GM18868 (cell line): ENCODE results near the gene NISCH.
A peak's percentile ranks its signal among the peaks of the same experiment; 100 is the strongest.

Source experiments
- ATAC-seq: cut with Tn5 transposase; IDR thresholded peaks from one replicate; pipeline ENCODE4 v1.9.1; 2021; ENCODE audit warnings: mild to moderate bottlenecking, moderate library complexity; ENCODE audit not compliant: unreplicated experiment

Gene NISCH

GRCh38 chr3:52435246-52436101 is 19.9 kb upstream of the NISCH start:
- ATAC-seq, result no peak

- no peak for ATAC-seq
These were observed 18.8 kb upstream of the NISCH start for GRCh38 chr3:52436500-52437149.

GRCh38 chr3:52437326-52438103 is 17.9 kb upstream of the NISCH start:
- no peak for ATAC-seq

- ATAC-seq, result no peak
These were observed 17.4 kb upstream of the NISCH start for GRCh38 chr3:52438104-52438376.

GRCh38 chr3:52438579-52439425 is 16.6 kb upstream of the NISCH start:
- ATAC-seq, result no peak

- no peak for ATAC-seq
These were observed 15.8 kb upstream of the NISCH start for GRCh38 chr3:52439426-52440248.

- no peak for ATAC-seq
These were observed 15.2 kb upstream of the NISCH start for GRCh38 chr3:52440249-52440551.

GRCh38 chr3:52440671-52441070 is 14.7 kb upstream of the NISCH start:
- ATAC-seq, result no peak

- no peak for ATAC-seq
These were observed 14.2 kb upstream of the NISCH start for GRCh38 chr3:52441091-52441771.

- ATAC-seq, result no peak
These were observed 13.6 kb upstream of the NISCH start for GRCh38 chr3:52441772-52442332.

- no peak for ATAC-seq
These were observed 12.8 kb upstream of the NISCH start for GRCh38 chr3:52442409-52443267.

- ATAC-seq, result no peak
These were observed 12.2 kb upstream of the NISCH start for GRCh38 chr3:52443268-52443610.

- no peak for ATAC-seq
These were observed 11.4 kb upstream of the NISCH start for GRCh38 chr3:52443791-52444687.

- peak; percentile 90 for ATAC-seq
These were observed 10.3 kb upstream of the NISCH start, which contains the start of gene SEMA3G for GRCh38 chr3:52444860-52445793. SEMA3G (minus strand) TSS chr3:52445103; CDS start chr3:52445027, 76 bp downstream.

- no peak for ATAC-seq
These were observed 9.4 kb upstream of the NISCH start for GRCh38 chr3:52446042-52446441.
